ENCODE measurements around the gene RREB1.

DNA sequence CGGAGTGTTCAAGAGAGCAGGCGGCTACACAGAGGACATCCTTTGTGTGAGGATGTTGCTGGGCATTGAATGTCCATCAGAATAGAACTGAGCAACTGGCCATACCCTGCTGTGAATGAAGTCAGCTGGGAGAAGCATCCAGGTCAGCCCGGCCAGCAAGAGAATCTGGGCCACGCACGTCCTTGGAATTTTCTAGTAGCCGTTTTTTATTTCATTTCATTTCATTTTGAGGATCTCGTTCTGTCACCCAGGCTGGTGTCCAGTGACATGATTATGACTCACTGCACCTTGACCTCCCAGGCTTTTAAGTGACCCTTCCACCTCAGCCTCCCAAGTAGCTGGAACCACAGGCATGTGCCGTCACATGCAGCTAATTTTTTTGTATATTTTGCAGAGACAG lies 107.4 kb downstream of the RREB1 start:
- TF ChIP-seq YY1 (tag by site-specific recombination; IDR thresholded peaks at IDR 0.05): no peak
- TF ChIP-seq ZNF114 (tag by site-specific recombination; IDR thresholded peaks at IDR 0.05): no peak
- TF ChIP-seq, protein P1, sequence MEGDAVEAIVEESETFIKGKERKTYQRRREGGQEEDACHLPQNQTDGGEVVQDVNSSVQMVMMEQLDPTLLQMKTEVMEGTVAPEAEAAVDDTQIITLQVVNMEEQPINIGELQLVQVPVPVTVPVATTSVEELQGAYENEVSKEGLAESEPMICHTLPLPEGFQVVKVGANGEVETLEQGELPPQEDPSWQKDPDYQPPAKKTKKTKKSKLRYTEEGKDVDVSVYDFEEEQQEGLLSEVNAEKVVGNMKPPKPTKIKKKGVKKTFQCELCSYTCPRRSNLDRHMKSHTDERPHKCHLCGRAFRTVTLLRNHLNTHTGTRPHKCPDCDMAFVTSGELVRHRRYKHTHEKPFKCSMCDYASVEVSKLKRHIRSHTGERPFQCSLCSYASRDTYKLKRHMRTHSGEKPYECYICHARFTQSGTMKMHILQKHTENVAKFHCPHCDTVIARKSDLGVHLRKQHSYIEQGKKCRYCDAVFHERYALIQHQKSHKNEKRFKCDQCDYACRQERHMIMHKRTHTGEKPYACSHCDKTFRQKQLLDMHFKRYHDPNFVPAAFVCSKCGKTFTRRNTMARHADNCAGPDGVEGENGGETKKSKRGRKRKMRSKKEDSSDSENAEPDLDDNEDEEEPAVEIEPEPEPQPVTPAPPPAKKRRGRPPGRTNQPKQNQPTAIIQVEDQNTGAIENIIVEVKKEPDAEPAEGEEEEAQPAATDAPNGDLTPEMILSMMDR (tag by site-specific recombination; IDR thresholded peaks at IDR 0.05): no peak
- no peak for TF ChIP-seq ZNF239 (tag by site-specific recombination; IDR thresholded peaks at IDR 0.05)
- TF ChIP-seq ZNF510 (tag by site-specific recombination; IDR thresholded peaks at IDR 0.05; ENCODE audit: insufficient replicate concordance): no peak
- no peak for TF ChIP-seq SALL2 (tag by site-specific recombination; IDR thresholded peaks at IDR 0.05; ENCODE audit: borderline replicate concordance)
- no peak for TF ChIP-seq TRIM28 (IDR thresholded peaks at IDR 0.05; ENCODE audit: borderline replicate concordance, low read length)
- no peak for TF ChIP-seq ZNF23 (tag by site-specific recombination; IDR thresholded peaks at IDR 0.05; ENCODE audit: borderline replicate concordance)
- no peak for TF ChIP-seq SP7 (tag by site-specific recombination; IDR thresholded peaks at IDR 0.05)
- TF ChIP-seq REPIN1 (tag by site-specific recombination; IDR thresholded peaks at IDR 0.05; ENCODE audit: low read depth): no peak
- TF ChIP-seq SP2 (tag by site-specific recombination; IDR thresholded peaks at IDR 0.05): no peak
- TF ChIP-seq OSR2 (tag by site-specific recombination; IDR thresholded peaks at IDR 0.05): no peak
